Measurements from ENCODE around the gene PPP6R3.
A peak's percentile ranks its signal among the peaks of the same experiment; 100 is the strongest.
"Not testable (repeated sequence)": the region's sequence is repeated elsewhere in the genome, so short reads cannot be mapped to it uniquely, and the experiment has no call there.

The PPP6R3 gene

GRCh38 chr11:68623706-68624105 lies 163.2 kb downstream of the PPP6R3 start:
- DNase-seq: not testable (repeated sequence)

DNA sequence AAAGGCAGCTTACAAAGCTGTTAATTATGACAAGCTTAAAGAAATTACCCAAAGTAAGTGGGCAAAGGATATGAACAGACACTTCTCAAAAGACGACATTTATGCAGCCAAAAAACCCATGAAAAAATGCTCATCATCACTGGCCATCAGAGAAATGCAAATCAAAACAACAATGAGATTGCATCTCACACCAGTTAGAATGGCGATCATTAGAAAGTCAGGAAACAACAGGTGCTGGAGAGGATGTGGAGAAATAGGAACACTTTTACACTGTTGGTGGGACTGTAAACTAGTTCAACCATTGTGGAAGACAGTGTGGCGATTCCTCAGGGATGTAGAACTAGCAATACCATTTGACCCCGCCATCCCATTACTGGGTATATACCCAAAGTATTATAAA lies 164.5 kb downstream of the PPP6R3 start:
- DNase-seq: not testable (repeated sequence)

GRCh38 chr11:68626236-68626635 lies 165.7 kb downstream of the PPP6R3 start:
- not testable (repeated sequence) for DNase-seq

DNA sequence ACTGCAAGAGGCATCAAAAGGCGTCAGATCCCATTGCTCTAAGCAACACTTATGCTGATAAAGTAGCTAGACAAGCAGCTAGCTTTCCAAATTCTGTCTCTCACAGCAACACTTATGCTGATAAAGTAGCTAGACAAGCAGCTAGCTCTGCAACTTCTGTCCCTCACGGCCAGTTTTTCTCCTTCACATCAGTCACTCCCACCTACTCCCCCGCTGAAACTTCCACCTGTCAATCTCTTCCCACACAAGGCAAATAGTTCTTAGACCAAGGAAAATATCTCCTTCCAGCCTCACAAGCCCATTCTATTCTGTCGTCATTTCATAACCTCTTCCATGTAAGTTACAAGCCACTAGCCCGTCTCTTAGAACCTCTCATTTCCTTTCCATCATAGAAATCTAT lies 168.3 kb downstream of the PPP6R3 start:
- not testable (repeated sequence) for DNase-seq

DNA sequence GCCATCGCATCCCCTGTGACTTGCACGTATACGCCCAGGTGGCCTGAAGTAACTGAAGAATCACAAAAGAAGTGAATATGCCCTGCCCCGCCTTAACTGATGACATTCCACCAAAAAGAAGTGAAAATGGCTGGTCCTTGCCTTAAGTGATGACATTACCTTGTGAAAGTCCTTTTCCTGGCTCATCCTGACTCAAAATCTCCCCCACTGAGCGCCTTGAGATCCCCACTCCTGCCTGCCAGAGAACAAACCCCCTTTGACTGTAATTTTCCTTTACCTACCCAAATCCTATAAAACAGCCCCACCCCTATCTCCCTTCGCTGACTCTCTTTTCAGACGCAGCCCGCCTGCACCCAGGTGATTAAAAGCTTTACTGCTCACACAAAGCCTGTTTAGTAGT lies 171.8 kb downstream of the PPP6R3 start:
- not testable (repeated sequence) for DNase-seq

DNA sequence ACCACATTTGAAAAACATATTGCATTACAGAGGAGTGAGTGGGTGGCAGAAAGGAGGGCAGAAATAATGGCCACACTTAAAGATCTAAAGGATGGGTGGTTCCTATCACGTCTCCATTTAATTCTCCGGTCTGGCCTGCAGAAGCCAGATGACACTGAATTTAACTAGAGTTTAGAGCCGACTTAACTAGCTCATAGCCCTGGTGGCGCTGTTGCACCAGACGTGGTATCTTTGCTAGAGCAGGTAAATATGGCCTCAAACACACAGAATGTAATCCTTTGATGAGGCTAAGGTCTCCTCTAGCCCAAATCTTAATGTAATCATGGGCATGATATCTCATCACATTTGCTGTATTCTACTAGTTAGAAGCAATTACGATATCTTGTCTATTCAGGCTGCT lies 172.2 kb downstream of the PPP6R3 start:
- DNase-seq: peak; percentile 43

GRCh38 chr11:68634606-68635005 lies 174.1 kb downstream of the PPP6R3 start:
- not testable (repeated sequence) for DNase-seq

DNA sequence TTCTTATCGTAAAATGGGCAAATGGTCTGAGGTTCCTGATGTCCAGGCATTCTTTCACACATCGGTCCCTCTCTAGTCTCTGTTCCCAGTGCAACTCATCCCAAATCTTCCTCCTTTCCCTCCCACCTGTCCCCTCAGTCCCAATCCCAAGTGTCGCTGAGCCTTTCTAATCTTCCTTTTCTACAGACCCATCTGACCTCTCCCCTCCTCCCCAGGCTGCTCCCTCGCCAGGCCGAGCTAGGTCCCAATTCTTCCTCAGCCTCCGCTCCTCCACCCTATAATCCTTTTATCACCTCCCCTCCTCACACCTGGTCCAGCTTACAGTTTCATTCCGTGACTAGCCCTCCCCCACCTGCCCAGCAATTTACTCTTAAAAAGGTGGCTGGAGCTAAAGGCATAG lies 174.6 kb downstream of the PPP6R3 start:
- DNase-seq: not testable (repeated sequence)

DNA sequence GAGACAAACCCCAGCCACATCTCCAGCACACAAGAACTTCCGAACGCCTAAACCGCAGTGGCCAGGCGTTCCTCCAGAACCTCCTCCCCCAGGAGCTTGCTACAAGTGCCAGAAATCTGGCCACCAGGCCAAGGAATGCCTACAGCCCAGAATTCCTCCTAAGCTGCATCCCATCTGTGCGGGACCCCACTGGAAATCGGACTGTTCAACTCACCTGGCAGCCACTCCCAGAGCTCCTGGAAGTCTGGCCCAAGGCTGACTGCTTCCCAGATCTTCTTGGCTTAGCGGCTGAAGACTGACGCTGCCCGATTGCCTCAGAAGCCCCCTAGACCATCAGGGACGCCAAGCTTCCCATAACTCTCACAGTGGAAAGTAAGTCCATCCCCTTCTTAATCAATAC lies 175.3 kb downstream of the PPP6R3 start:
- not testable (repeated sequence) for DNase-seq

GRCh38 chr11:68639322-68639721 lies 178.8 kb downstream of the PPP6R3 start:
- DNase-seq: not testable (repeated sequence)

GRCh38 chr11:68641880-68642279 lies 181.3 kb downstream of the PPP6R3 start:
- no peak for DNase-seq

- no peak for DNase-seq
These were observed 183.0 kb downstream of the PPP6R3 start for GRCh38 chr11:68643585-68643984.

DNA sequence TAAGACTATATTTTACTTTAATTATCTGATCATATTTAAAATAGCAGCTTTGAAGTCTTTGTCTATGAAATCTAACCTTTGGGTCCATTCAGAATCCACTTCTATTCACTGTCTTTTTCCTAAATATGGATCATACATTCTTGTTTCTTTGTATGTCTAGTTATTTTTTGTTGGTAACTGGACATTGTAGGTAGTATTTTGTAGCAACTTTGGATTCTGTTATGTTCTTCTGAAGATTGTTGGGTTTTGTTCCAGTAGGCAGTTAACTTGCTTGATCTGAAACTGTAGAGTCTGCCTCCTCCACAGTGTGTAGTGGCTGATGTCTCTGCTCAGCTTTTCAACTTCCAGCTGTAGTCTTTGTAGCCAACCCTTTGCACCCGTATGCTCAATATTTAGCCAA lies 186.3 kb downstream of the PPP6R3 start:
- DNase-seq: no peak

- no peak for DNase-seq
These were observed 189.5 kb downstream of the PPP6R3 start for GRCh38 chr11:68649851-68650555.

DNA sequence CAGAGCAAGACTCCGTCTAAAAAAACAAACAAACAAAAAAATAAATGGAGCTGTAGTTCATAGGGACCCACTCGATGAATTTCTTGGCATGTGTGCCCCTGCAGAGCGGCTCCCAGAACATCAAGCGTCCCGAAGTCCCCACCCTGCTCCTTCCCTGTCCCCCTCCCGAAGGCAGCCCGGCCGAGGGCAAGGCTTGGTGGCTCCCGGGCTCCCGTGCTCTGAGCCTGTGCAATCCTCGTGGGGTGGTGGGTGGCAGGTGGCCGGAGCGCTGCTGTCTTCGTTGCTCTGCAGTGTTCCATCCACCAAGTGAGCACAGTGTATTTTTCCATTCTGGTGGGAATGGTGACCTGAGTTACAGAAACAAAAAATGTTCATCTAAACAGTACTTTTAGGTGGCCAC lies 190.2 kb downstream of the PPP6R3 start:
- DNase-seq: no peak

DNA sequence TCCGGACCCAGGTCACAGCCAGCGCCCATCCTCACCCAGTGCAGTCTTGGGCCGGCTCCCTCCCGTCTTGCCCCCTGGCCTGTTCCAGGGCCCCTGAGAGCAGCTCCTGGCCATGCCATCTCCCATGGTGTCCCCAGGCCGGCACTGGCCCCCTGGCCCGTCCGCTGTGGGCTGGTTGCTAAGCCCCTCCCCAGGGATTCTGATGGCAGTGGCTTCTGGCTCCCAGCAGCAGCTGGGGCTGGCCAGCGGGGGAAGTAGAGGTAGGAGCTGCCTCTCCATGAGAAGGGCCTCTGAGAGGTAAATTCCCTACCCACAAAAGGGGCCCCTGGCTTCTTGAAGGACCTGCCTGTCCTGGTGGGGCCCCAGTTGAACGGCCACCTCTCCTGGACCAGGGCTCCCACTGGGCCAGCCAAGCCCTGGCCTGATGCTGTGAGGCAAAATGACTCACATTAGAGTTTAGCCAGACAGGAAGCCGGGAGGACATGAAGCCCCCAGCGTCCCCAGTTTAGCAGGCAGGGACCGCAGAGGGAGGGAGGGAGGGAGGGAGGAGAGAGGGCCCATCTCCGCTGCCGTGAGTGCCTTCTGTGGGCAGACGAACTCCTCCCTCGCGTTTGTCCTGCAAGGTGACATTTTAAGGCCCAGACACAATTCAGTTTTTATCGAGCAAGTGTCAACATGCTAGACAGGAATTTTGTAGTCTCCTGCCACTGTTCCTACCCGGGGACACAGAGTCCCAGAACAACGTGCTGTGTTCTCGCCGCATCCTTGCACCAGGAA lies 190.8 kb downstream of the PPP6R3 start:
- no peak for DNase-seq

DNA sequence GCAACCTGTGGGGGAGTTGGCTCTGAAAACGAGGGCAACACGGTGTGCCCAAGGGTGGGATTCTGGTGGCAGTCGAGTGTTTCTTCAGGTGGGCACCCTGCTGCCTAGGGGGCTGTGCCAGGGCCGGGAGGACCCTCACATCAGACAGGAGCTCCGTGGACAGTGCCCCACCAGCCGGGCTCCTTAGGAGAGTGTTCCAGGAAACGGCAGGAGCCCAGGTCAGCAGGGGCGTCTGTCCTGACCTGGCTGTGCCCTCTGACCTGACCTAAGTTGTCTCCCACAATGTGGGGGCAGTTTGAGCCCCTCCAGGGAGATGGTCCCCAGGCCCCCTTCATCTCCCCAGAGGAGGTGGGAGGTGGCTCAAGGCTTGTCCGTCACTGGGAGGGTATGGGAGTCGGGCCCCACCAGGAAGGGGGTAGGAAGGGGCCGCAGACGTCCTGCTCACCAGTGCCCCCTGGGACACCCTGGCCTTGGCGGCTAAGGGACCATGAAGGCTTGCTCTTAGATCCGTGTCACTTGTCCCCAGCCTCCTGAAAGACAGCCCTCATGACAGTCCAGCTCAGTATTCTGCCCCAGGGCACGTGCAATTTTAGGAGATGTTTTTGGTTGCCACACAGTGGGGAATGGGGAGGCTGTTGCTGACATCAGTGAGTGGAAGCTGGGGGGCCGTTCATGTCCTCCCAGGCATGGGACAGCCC lies 191.6 kb downstream of the PPP6R3 start:
- DNase-seq: no peak

DNA sequence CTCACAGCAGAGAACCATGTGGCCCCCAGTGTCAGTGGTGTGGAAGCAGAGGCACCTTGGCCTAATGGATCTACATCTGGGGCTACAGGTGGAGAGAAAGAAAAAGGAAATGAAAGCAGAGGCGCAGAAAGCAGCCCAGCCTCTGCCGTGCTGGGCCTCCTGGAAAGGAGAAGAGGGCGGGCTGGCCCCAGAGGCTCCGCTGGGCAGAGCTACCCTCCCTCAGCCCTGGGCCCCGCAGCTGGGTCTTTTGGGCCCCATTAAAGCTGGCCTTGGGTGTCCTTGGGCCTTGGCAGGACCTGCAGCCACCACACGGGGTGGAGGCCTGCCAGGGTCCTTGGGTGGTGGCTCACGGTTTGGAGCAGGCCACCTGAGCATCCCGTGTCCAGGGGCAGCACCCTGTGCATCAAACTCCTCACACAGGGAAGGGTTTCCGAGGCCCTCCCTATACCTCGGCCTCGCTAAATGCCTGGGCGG lies 192.2 kb downstream of the PPP6R3 start:
- no peak for DNase-seq

DNA sequence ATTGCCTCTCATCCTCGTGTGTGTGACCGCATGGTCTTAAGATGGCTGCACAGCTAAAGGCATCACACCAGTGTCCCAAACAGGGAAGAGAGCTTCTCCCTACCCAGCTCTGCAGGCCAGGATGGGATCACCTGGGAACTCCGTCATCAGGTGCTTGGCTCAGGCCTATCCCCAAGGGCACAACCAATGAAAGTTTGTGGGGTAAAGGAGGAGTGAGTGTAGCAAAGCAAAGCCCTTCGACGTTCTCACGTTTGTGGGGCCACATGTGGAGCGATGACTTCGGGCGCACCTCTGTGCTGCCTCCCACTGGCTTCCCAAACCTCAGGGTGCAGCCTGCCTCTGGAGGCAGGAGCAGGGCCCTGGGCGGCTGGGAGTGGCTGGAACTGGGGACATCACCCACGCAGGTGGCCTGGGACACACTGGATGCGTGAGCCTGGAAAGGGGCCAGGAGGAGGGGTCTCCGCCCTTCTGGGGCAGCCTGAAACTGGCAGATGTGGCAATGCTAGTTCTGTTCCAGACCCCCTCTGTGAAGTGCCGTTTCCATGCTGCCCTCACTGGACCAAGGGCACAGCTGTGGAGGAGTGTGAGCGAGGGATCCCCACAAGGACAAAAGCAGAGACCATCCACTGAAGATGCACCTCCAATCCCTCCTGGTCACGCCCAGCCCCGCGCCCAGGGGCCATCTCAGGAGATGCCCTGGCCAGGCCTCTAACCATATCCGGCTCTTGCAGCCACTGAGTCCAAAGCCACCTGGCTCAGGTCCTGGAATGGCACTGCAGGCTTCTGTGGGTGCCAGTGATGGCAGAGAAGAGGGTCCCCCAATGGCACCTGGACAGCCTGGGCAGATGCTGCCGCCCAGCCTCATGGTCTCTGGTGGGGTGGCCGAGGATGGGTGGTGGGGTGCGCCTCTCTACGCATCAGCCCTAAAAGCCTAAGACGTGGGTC lies 193.2 kb downstream of the PPP6R3 start:
- no peak for DNase-seq

GRCh38 chr11:68654978-68655377 lies 194.4 kb downstream of the PPP6R3 start:
- no peak for DNase-seq

GRCh38 chr11:68655406-68655805 lies 194.9 kb downstream of the PPP6R3 start:
- DNase-seq: no peak

GRCh38 chr11:68655806-68656205 lies 195.3 kb downstream of the PPP6R3 start:
- DNase-seq: no peak

Data from NCI-H1092 (cell line).